HepG2 (cell line): ENCODE measurements around the gene CAMTA1. TPM values are rescaled to one million over a fixed set of nuclear protein-coding genes. Genes with fewer than 3 reads are reported as not detected.
A peak's percentile ranks its signal among the peaks of the same experiment; 100 is the strongest.

ENCODE experiments used
- ATAC-seq: fragments of 200-7000 bp; cut with Tn5 transposase; 3 replicates; pipeline ENCODE4 v1.9.1; 2020; ENCODE audit warnings: mild to moderate bottlenecking, moderate library complexity
- BruUV-seq: library from RNA; stranded (reverse); fragments of 400-500 nt; replicated peaks from 2 replicates; lab custom pipeline; 2021; lab: Mats Ljungman, UMichigan
- CTCF ChIA-PET: fragments of 300-600 bp; formaldehyde crosslinking; extraction: SDS; loops from one replicate; lab custom pipeline; 2021; ENCODE audit warnings: low total read pairs, inconsistent platforms, low intra/inter-chr PET ratio; lab: Yijun Ruan, JAX
- POLR2A ChIA-PET: fragments of 350-600 bp; sonication (Branson Sonifier 250); formaldehyde crosslinking; loops from one replicate; lab custom pipeline; 2020; ENCODE audit warnings: antibody characterized with exemption, inconsistent platforms; lab: Yijun Ruan, JAX
- DNase-seq: peaks from one replicate; pipeline ENCODE4 v3.0.0-alpha.2; 2015; ENCODE audit warnings: low spot score
- FAIRE-seq: peaks from 3 replicates; lab custom pipeline; 2011; peaks lifted over from hg19 to GRCh38; lab: Jason Lieb, UNC
- H2AFZ ChIP-seq: one replicate; pipeline ENCODE4 v1.6.1; 2011; ENCODE audit warnings: low read length, inconsistent platforms
- H3K27ac ChIP-seq: fragments of 300-600 bp; 3 replicates; pipeline ENCODE4 v1.8.0; 2011; ENCODE audit warnings: mixed run types, mild to moderate bottlenecking, mixed read lengths, low read length, inconsistent platforms; ENCODE audit not compliant: insufficient read depth; ENCODE audit errors: extremely low read length
- H3K27me3 ChIP-seq, 2 experiments: fragments of 200-600 bp in 1 of 2; 2 replicates in 1 of 2; 3 replicates in 1 of 2; pipeline versions ENCODE4 v1.6.0 to v1.8.0; 2011; ENCODE audit warnings: low read length in 2 of 2, mild to moderate bottlenecking in 2 of 2, moderate library complexity in 2 of 2, inconsistent platforms in 1 of 2; ENCODE audit not compliant: insufficient read depth in 2 of 2, control insufficient read depth in 1 of 2
- H3K36me3 ChIP-seq, 2 experiments: fragments of 200-600 bp in 1 of 2; replicated peaks in 1 of 2; 2 replicates in 1 of 2; 3 replicates in 1 of 2; pipeline versions ENCODE4 v1.5.1 to v1.8.0; 2011; ENCODE audit warnings: low read length in 2 of 2, inconsistent platforms in 1 of 2; ENCODE audit not compliant: insufficient read depth in 2 of 2, control insufficient read depth in 1 of 2
- H3K4me1 ChIP-seq: 2 replicates; pipeline ENCODE4 v1.5.1; 2012; ENCODE audit warnings: low read length, inconsistent platforms; ENCODE audit not compliant: insufficient read depth
- H3K4me2 ChIP-seq: 2 replicates; pipeline ENCODE4 v1.6.0; 2011; ENCODE audit warnings: low read depth, low read length, inconsistent platforms
- H3K4me3 ChIP-seq, 3 experiments: fragments of 200-600 bp in 1 of 3; sonication (generic), shearing (Covaris generic) in 1 of 3; replicated peaks in 1 of 3; 2 replicates each; pipeline ENCODE4 v1.5.1; 2011 to 2016; ENCODE audit warnings: low read length in 3 of 3, inconsistent platforms in 2 of 3, low read depth in 2 of 3, mild to moderate bottlenecking in 2 of 3, control low read depth in 1 of 3, mixed read lengths in 1 of 3; ENCODE audit not compliant: insufficient read depth in 1 of 3
- H3K79me2 ChIP-seq: one replicate; pipeline ENCODE4 v1.6.1; 2011; ENCODE audit warnings: low read length, inconsistent platforms; ENCODE audit not compliant: insufficient read depth
- H3K9ac ChIP-seq: 2 replicates; pipeline ENCODE4 v1.6.0; 2011; ENCODE audit warnings: mild to moderate bottlenecking, low read depth, low read length, inconsistent platforms; ENCODE audit not compliant: insufficient read depth
- H3K9me3 ChIP-seq: 2 replicates; pipeline ENCODE4 v1.5.1; 2012; ENCODE audit warnings: mild to moderate bottlenecking, low read length
- H4K20me1 ChIP-seq: 2 replicates; pipeline ENCODE4 v1.6.0; 2011; ENCODE audit warnings: inconsistent platforms, mild to moderate bottlenecking, low read length, moderate library complexity; ENCODE audit not compliant: insufficient read depth
- AGO1 ChIP-seq: fragments of 200-400 bp; formaldehyde crosslinking; IDR thresholded peaks from 2 replicates; pipeline ENCODE4 v1.6.1; 2017; ENCODE audit warnings: mild to moderate bottlenecking, low read depth, low read length, moderate library complexity; ENCODE audit not compliant: poor library complexity, severe bottlenecking
- HNF1A ChIP-seq, 2 experiments: sonication (generic) in 1 of 2; formaldehyde crosslinking in 1 of 2; IDR thresholded peaks; 2 replicates each; pipeline versions ENCODE4 v1.4.0 to v1.6.1; 2016 to 2020; ENCODE audit warnings: borderline replicate concordance in 1 of 2, low read depth in 1 of 2, mild to moderate bottlenecking in 1 of 2, missing genetic modification reagents in 1 of 2
- RNF219 ChIP-seq: sonication (generic); formaldehyde crosslinking; IDR thresholded peaks from 2 replicates; pipeline ENCODE4 v1.5.0; 2020; ENCODE audit warnings: mild to moderate bottlenecking, missing genetic modification reagents
- SIX4 ChIP-seq: sonication (generic); formaldehyde crosslinking; IDR thresholded peaks from 2 replicates; pipeline ENCODE4 v1.4.0; 2020; ENCODE audit warnings: missing genetic modification reagents
- ZBTB21 ChIP-seq: sonication (generic); formaldehyde crosslinking; IDR thresholded peaks from 2 replicates; pipeline ENCODE4 v1.4.0; 2020; ENCODE audit warnings: missing genetic modification reagents
- ZNF678 ChIP-seq: sonication (generic); formaldehyde crosslinking; IDR thresholded peaks from 2 replicates; pipeline ENCODE4 v1.4.0; 2020; ENCODE audit warnings: mild to moderate bottlenecking, missing genetic modification reagents
- WGBS: methylation state at CpG from one replicate; pipeline ENCODE4 v1.1.6; 2017; ENCODE audit warnings: low lambda C conversion rate; 5-methylcytosine and 5-hydroxymethylcytosine counted together
- in situ Hi-C: cut with HindIII; loops from 2 replicates; pipeline ENCODE4 v1.10.0; 2017; ENCODE audit warnings: low pct_unique_long_range_greater_than_20kb; ENCODE audit not compliant: extremely low pct_ligation_motif_present
- intact Hi-C: fragments of 100-400 bp; cut with micrococcal nuclease; formaldehyde crosslinking; loops from one replicate; pipeline ENCODE4 v1.10.0; 2022; ENCODE audit not compliant: unreplicated experiment
- polyA plus RNA-seq, 8 experiments: library from polyadenylated mRNA; depleted of rRNA in 3 of 8; stranded (reverse) in 7 of 8; unstranded in 1 of 8; fragments of >200 nt; fragmentation: Illumina TruSeq in 4 of 8; extraction: Trizol in 4 of 8; gene quantifications; 2 replicates each; pipeline versions ENCODE4 v1.2.1 to v1.2.3, GENCODE V29; 2011 to 2016; ENCODE audit warnings: low read depth in 4 of 8, missing spikeins in 1 of 8, mixed read lengths in 1 of 8; ENCODE audit not compliant: insufficient read depth in 1 of 8
- total RNA-seq, 5 experiments: library from RNA; depleted of rRNA; stranded (reverse); fragments of >200 nt; fragmentation: Illumina TruSeq; extraction: Trizol; gene quantifications; 2 replicates each; pipeline ENCODE4 v1.2.3, GENCODE V29; 2016; ENCODE audit warnings: low read depth in 1 of 5

Gene CAMTA1
- total and polyA plus RNA-seq, 2 of the 13 experiments (the other 11 are each of a cell fraction or from before 2014, with no cell fraction given) = 25.0 to 36.4 TPM

GRCh38 chr1:7778133-7778628, 992.9 kb downstream of the CAMTA1 start (continued):
- TF ChIP-seq SIX4 (CRISPR knock-in tag) (no peak), HNF1A (IDR thresholded peaks at IDR 0.05; ENCODE audit: low read depth) (peak; percentile 27; the same call in 1 of the 2 replicates), HNF1A (CRISPR knock-in tag; IDR thresholded peaks at IDR 0.05; ENCODE audit: borderline replicate concordance) (no peak; the same call in 1 of the 2 replicates)

- in situ Hi-C loops = no loop called here
- Histone ChIP-seq H3K9ac (no peak overlapping the region), H3K79me2 (peaks cover 2% of the 10 kb centered on the region), H2AFZ (no peak overlapping the region), H3K4me1 (peaks cover 28% of the 10 kb centered on the region), H3K36me3 (peaks cover 9 to 39% of the 10 kb centered on the region in 2 experiments; a peak in 4 of 5 replicates), H3K4me3 (no peak overlapping the region), H3K4me2 (no peak overlapping the region), H4K20me1 (no peaks in the 10 kb centered on the region), H3K27ac (no peak overlapping the region), H3K27me3 (no peaks in the 10 kb centered on the region), H3K9me3 (no peaks in the 10 kb centered on the region)
- 97% methylated on average over 9 of the region's 9 CpGs for WGBS
- TF ChIP-seq RNF219 (no peak), ZNF678 (CRISPR knock-in tag) (no peak), ZBTB21 (CRISPR knock-in tag) (no peak), AGO1 (no peak)
- ATAC-seq (no peak), FAIRE-seq (no peak), DNase-seq (no peak)
- BruUV-seq = no TSS peak
- intact Hi-C loops = no loop called here
- CTCF ChIA-PET = no interaction called here
- POLR2A ChIA-PET = interaction anchor here (1.9 kb wide), 1 partner anchor 10 kb away, joined by 8 read pairs; the partner anchor contains the start of gene VAMP3
Measured at GRCh38 chr1:7780976-7781375, 995.7 kb downstream of the CAMTA1 start.
